GM12878 (cell line): ENCODE results near the gene EVX1. TPM values are rescaled to one million over a fixed set of nuclear protein-coding genes. Genes with fewer than 3 reads are reported as not detected.
A peak's percentile ranks its signal among the peaks of the same experiment; 100 is the strongest.

Source experiments
- ATAC-seq: fragments of 200-7000 bp; cut with Tn5 transposase; 3 replicates; pipeline ENCODE4 v1.9.1; 2020; ENCODE audit warnings: mild to moderate bottlenecking, moderate library complexity
- BruUV-seq: library from RNA; stranded (reverse); fragments of 400-500 nt; replicated peaks from 2 replicates; lab custom pipeline; 2021; lab: Mats Ljungman, UMichigan
- CTCF ChIA-PET: fragments of 300-600 bp; sonication (Branson Sonifier 250); formaldehyde crosslinking; extraction: SDS; loops from one replicate; lab custom pipeline; 2021; ENCODE audit warnings: inconsistent platforms; lab: Yijun Ruan, JAX
- POLR2A ChIA-PET: fragments of 350-600 bp; formaldehyde crosslinking; extraction: SDS; loops from one replicate; lab custom pipeline; 2021; ENCODE audit warnings: inconsistent platforms; lab: Charles Lee
- RAD21 ChIA-PET: fragments of 300-600 bp; sonication (Branson Sonifier 250); formaldehyde crosslinking; loops from one replicate; lab custom pipeline; 2023; ENCODE audit warnings: antibody characterized with exemption; ENCODE audit not compliant: unreplicated experiment; lab: Charles Lee
- SMC1A ChIA-PET: fragments of 300-600 bp; sonication (Branson Sonifier 250); formaldehyde crosslinking; loops from one replicate; lab custom pipeline; 2023; ENCODE audit not compliant: unreplicated experiment, uncharacterized antibody; lab: Charles Lee
- DNase-seq: peaks from one replicate; pipeline ENCODE4 v3.0.0-alpha.2; 2011; ENCODE audit warnings: low read depth, low spot score
- FAIRE-seq: peaks from 3 replicates; lab custom pipeline; 2011; peaks lifted over from hg19 to GRCh38; lab: Jason Lieb, UNC
- H2AFZ ChIP-seq: 2 replicates; pipeline ENCODE4 v1.6.0; 2011; ENCODE audit warnings: low read depth, low read length, control low read depth; ENCODE audit not compliant: control insufficient read depth
- H3K27ac ChIP-seq: 2 replicates; pipeline ENCODE4 v1.5.1; 2011; ENCODE audit warnings: control low read depth; ENCODE audit not compliant: control insufficient read depth, insufficient read depth
- H3K27me3 ChIP-seq, 2 experiments: replicated peaks in 1 of 2; 2 replicates each; pipeline versions ENCODE4 v1.6.0 to v1.6.1; 2011; ENCODE audit warnings: low read length in 1 of 2; ENCODE audit not compliant: control insufficient read depth in 2 of 2, insufficient read depth in 2 of 2
- H3K36me3 ChIP-seq, 2 experiments: 2 replicates each; pipeline ENCODE4 v1.5.1; 2011; ENCODE audit warnings: low read length in 1 of 2; ENCODE audit not compliant: control insufficient read depth in 2 of 2, insufficient read depth in 2 of 2
- H3K4me1 ChIP-seq: 2 replicates; pipeline ENCODE4 v1.6.1; 2011; ENCODE audit warnings: mild to moderate bottlenecking, low read length, moderate library complexity, mixed read lengths; ENCODE audit not compliant: control insufficient read depth, insufficient read depth
- H3K4me2 ChIP-seq: 2 replicates; pipeline ENCODE4 v1.6.0; 2011; ENCODE audit warnings: control low read depth; ENCODE audit not compliant: control insufficient read depth, insufficient read depth
- H3K4me3 ChIP-seq: fragments of 200-600 bp; sonication (generic); 2 replicates; pipeline ENCODE4 v1.5.1; 2016
- H3K79me2 ChIP-seq: 2 replicates; pipeline ENCODE4 v1.6.0; 2011; ENCODE audit warnings: low read length; ENCODE audit not compliant: control insufficient read depth, insufficient read depth
- H3K9ac ChIP-seq: 2 replicates; pipeline ENCODE4 v1.8.0; 2011; ENCODE audit warnings: low read length, control low read depth, mixed read lengths; ENCODE audit not compliant: control insufficient read depth, insufficient read depth
- H3K9me3 ChIP-seq: replicated peaks from 3 replicates; pipeline ENCODE4 v1.5.1; 2011; ENCODE audit warnings: mild to moderate bottlenecking, low read length; ENCODE audit not compliant: control insufficient read depth, insufficient read depth
- H4K20me1 ChIP-seq: 2 replicates; pipeline ENCODE4 v1.6.0; 2011; ENCODE audit not compliant: control insufficient read depth, insufficient read depth
- ESRRA ChIP-seq: IDR thresholded peaks from 2 replicates; pipeline ENCODE4 v1.6.1; 2012; ENCODE audit warnings: mild to moderate bottlenecking, low read length, improper control_type of control experiment
- EZH2 ChIP-seq: IDR thresholded peaks from 2 replicates; pipeline ENCODE4 v1.6.1; 2012; ENCODE audit warnings: low read depth, mild to moderate bottlenecking, control low read depth, inconsistent platforms, low read length, borderline replicate concordance; ENCODE audit not compliant: control insufficient read depth
- RELA ChIP-seq: fragments of 450-650 bp; IDR thresholded peaks from 2 replicates; pipeline ENCODE4 v1.8.0; 2014; ENCODE audit warnings: borderline replicate concordance; ENCODE audit not compliant: partially characterized antibody
- SPI1 ChIP-seq: IDR thresholded peaks from 2 replicates; pipeline ENCODE4 v1.6.1; 2011; ENCODE audit warnings: low read depth, mild to moderate bottlenecking, low read length, moderate library complexity, borderline replicate concordance; ENCODE audit not compliant: insufficient read depth
- WGBS: methylation state at CpG from one replicate; pipeline ENCODE4 v1.1.6; 2016; ENCODE audit warnings: low lambda C conversion rate; ENCODE audit not compliant: insufficient replicate concordance, insufficient coverage; ENCODE audit errors: missing lambda C conversion rate; 5-methylcytosine and 5-hydroxymethylcytosine counted together
- in situ Hi-C: fragments of 300-500 bp; cut with MboI; formaldehyde crosslinking; loops from 9 replicates; pipeline ENCODE4 v1.14.3; 2018; ENCODE audit warnings: mixed read lengths
- intact Hi-C: fragments of 100-400 bp; cut with micrococcal nuclease; formaldehyde crosslinking; loops from one replicate; pipeline ENCODE4 v1.14.2; 2022; ENCODE audit not compliant: unreplicated experiment
- polyA plus RNA-seq, 11 experiments: library from polyadenylated mRNA; depleted of rRNA in 4 of 11; unstranded in 6 of 11; stranded (reverse) in 5 of 11; fragments of >200 nt; fragmentation: Nextera tagmentation in 4 of 11; fragmentation: Illumina TruSeq in 1 of 11; extraction: Ambion mirVana in 4 of 11; extraction: Trizol in 1 of 11; gene quantifications; 1 replicate in 1 of 11; 2 replicates in 10 of 11; pipeline versions ENCODE4 v1.2.1 to v1.2.3, GENCODE V29; 2011 to 2016; ENCODE audit warnings: inconsistent platforms in 2 of 11, missing spikeins in 2 of 11, low read depth in 1 of 11
- total RNA-seq, 4 experiments: library from RNA; depleted of rRNA in 3 of 4; stranded (reverse); fragments of >200 nt in 3 of 4; fragmentation: Illumina TruSeq in 1 of 4; extraction: Trizol in 1 of 4; gene quantifications; 2 replicates each; pipeline versions ENCODE4 v1.2.1 to v1.2.3, GENCODE V29; 2013 to 2021
- TF ChIP-seq, protein P1 (sequence below): fragments of 450-650 bp; IDR thresholded peaks from 2 replicates; pipeline ENCODE4 v1.6.1; 2014; ENCODE audit warnings: mild to moderate bottlenecking
- TF ChIP-seq, protein P2 (sequence below): fragments of 450-650 bp; IDR thresholded peaks from 2 replicates; pipeline ENCODE4 v1.6.1; 2016; ENCODE audit warnings: mild to moderate bottlenecking
- TF ChIP-seq, protein P3 (sequence below): IDR thresholded peaks from 2 replicates; pipeline ENCODE4 v1.6.1; 2012; ENCODE audit warnings: low read depth, low read length, improper control_type of control experiment

The EVX1 gene
- total and polyA plus RNA-seq, 10 of the 15 experiments (the other 5 are each of a cell fraction or from before 2014, with no cell fraction given), result not detected

DNA sequence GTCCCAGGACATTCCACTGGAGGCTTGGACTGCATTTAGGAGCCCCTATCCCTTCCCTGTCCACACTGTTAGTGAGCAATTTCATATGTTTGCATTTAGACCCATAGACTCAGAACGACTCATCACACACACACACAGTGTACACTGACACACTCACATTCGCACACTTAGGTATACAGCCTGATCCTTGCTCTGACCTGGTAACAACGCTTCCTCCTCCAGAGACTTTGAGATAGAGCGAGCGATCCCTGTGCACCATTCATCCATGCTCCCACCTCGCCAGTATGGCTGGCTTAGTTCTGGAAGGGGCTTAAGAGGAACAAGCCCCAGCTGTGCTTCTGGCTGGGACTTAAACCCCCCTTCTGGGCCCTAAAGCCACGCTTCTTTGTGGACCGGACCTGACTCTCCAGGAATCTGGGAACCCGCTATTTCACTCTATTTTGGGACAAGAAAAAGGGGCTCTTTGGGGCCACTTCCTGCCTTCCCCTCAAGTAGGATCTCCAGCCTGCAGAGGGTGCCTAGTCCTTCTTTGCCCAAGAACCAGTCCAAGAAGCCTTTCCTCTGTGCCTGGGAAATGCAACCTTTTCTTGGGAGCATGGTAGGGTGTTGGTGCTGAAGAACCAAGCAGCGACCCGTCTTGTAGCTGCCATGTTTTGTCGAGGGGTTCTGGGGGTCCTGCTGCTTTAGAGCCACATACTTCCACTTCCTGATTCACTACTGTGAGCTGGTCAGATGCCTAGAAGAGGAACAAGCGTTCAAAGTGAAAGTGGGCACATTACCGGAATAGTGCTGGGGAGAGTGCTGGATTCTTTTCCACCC is 41.6 kb upstream of the EVX1 start:
- no peaks in the 10 kb centered on the region; the same call in 1 of the 2 replicates for H3K4me1 ChIP-seq
- ChIA-PET RAD21 (no interaction called here), POLR2A (no interaction called here), CTCF (no interaction called here)
- H3K9me3 ChIP-seq, result no peaks in the 10 kb centered on the region; the same call in 2 of the 3 replicates
- no peak overlapping the region for H3K9ac ChIP-seq
- H3K36me3 ChIP-seq, result no peaks in the 10 kb centered on the region
- no peak overlapping the region for H3K4me3 ChIP-seq
- no TSS peak for BruUV-seq
- no peaks in the 10 kb centered on the region for H3K79me2 ChIP-seq
- no peak overlapping the region for H3K27ac ChIP-seq
- peak; percentile 46 for ATAC-seq
- DNase-seq, result no peak
- peak; percentile 41 for FAIRE-seq
- WGBS, result 24% methylated on average over 14 of the region's 14 CpGs
- intact Hi-C loops, result no loop called here
- TF ChIP-seq, protein P1, sequence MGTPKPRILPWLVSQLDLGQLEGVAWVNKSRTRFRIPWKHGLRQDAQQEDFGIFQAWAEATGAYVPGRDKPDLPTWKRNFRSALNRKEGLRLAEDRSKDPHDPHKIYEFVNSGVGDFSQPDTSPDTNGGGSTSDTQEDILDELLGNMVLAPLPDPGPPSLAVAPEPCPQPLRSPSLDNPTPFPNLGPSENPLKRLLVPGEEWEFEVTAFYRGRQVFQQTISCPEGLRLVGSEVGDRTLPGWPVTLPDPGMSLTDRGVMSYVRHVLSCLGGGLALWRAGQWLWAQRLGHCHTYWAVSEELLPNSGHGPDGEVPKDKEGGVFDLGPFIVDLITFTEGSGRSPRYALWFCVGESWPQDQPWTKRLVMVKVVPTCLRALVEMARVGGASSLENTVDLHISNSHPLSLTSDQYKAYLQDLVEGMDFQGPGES, result no peak
- TF ChIP-seq, protein P2, sequence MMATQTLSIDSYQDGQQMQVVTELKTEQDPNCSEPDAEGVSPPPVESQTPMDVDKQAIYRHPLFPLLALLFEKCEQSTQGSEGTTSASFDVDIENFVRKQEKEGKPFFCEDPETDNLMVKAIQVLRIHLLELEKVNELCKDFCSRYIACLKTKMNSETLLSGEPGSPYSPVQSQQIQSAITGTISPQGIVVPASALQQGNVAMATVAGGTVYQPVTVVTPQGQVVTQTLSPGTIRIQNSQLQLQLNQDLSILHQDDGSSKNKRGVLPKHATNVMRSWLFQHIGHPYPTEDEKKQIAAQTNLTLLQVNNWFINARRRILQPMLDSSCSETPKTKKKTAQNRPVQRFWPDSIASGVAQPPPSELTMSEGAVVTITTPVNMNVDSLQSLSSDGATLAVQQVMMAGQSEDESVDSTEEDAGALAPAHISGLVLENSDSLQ, result no peak
- TF ChIP-seq, protein P3, sequence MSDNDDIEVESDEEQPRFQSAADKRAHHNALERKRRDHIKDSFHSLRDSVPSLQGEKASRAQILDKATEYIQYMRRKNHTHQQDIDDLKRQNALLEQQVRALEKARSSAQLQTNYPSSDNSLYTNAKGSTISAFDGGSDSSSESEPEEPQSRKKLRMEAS, result no peak
- TF ChIP-seq ESRRA (no peak), EZH2 (0 out of 2 replicates have a peak, but pooled peaks have one; percentile 87), RELA (no peak), SPI1 (peak; percentile 51)
- TF ChIP-seq, all 136 proteins: peak for 2
- in situ Hi-C loops, result loop anchor here (5.0 kb wide), 1 partner anchor 721 kb away; no protein-coding TSS in a partner anchor
- SMC1A ChIA-PET, result no interaction called here
- Histone ChIP-seq H4K20me1 (no peaks in the 10 kb centered on the region), H3K4me2 (0 out of 2 replicates have a peak overlapping the region, but pooled peaks have one; percentile 8), H2AFZ (no peak overlapping the region), H3K27me3 (peaks cover 30 to 52% of the 10 kb centered on the region in 2 experiments)
